Right atrium auricular region (tissue), 2 donors: ENCODE results near the gene BIRC6. TPM values are rescaled to one million over a fixed set of nuclear protein-coding genes. Genes with fewer than 3 reads are reported as not detected.

ENCODE experiments used
- DNase-seq: peaks from one replicate; pipeline ENCODE4 v3.0.0-alpha.2; 2019; ENCODE audit warnings: low spot score
- H3K27ac ChIP-seq, 2 donors: fragments of 200-600 bp; sonication (generic); 1 replicate in 1 of 2; 2 replicates in 1 of 2; pipeline ENCODE4 v1.5.1; 2016 to 2019
- H3K27me3 ChIP-seq, 2 donors: fragments of 200-600 bp; sonication (generic); one replicate each; pipeline versions ENCODE4 v1.5.1 to v1.6.0; 2017 to 2019
- H3K36me3 ChIP-seq: fragments of 200-600 bp; sonication (generic); one replicate; pipeline ENCODE4 v1.5.1; 2016
- H3K4me1 ChIP-seq, 2 donors: fragments of 200-600 bp; sonication (generic); one replicate each; pipeline versions ENCODE4 v1.5.1 to v1.6.0; 2017 to 2019
- H3K4me3 ChIP-seq, 2 donors: fragments of 200-600 bp; sonication (generic); 1 replicate in 1 of 2; 2 replicates in 1 of 2; pipeline ENCODE4 v1.5.1; 2017 to 2019; ENCODE audit warnings: mild to moderate bottlenecking in 1 of 2, moderate library complexity in 1 of 2
- H3K9me3 ChIP-seq, 2 donors: fragments of 200-600 bp; sonication (generic); one replicate each; pipeline ENCODE4 v1.5.1; 2019
- CTCF ChIP-seq, 2 donors: fragments of 200-600 bp; sonication (generic); IDR thresholded peaks; one replicate each; pipeline ENCODE4 v1.5.1; 2019; ENCODE audit warnings: antibody characterized with exemption in 2 of 2
- total RNA-seq, 2 donors: library from RNA; depleted of rRNA; stranded (reverse); fragments of >200 nt; gene quantifications; one replicate each; pipeline ENCODE4 v1.1.0, GENCODE V29; 2016

The BIRC6 gene
- total RNA-seq, 2 donors from 2014 or later = 50.4 to 50.6 TPM

- no peak overlapping the region for H3K27ac ChIP-seq
- H3K4me1 ChIP-seq = no peaks in the 10 kb centered on the region
- no peak overlapping the region for H3K4me3 ChIP-seq
- DNase-seq = no peak
- no peaks in the 10 kb centered on the region for H3K27me3 ChIP-seq
- no peaks in the 10 kb centered on the region for H3K9me3 ChIP-seq
- no peak for TF ChIP-seq CTCF (IDR thresholded peaks at IDR 0.05)
- H3K36me3 ChIP-seq = peaks cover 68% of the 10 kb centered on the region
Measured at GRCh38 chr2:32614084-32614483, 257.3 kb downstream of the BIRC6 start.

GRCh38 chr2:32617599-32618189, 260.9 kb downstream of the BIRC6 start:
- H3K4me3 ChIP-seq = no peak overlapping the region
- no peaks in the 10 kb centered on the region for H3K9me3 ChIP-seq
- peaks cover 57% of the 10 kb centered on the region for H3K36me3 ChIP-seq
- no peak for DNase-seq
- no peak overlapping the region for H3K27ac ChIP-seq
- H3K4me1 ChIP-seq = peaks cover 0 to 8% of the 10 kb centered on the region in 2 donors
- no peak for TF ChIP-seq CTCF (IDR thresholded peaks at IDR 0.05)
- no peaks in the 10 kb centered on the region for H3K27me3 ChIP-seq

- no peak for DNase-seq
- peaks cover 0 to 23% of the 10 kb centered on the region in 2 donors for H3K4me1 ChIP-seq
- no peak overlapping the region for H3K4me3 ChIP-seq
- H3K9me3 ChIP-seq = no peaks in the 10 kb centered on the region
- peak overlapping the region in 1 of 2 donors; percentile 38 for H3K27ac ChIP-seq
- no peaks in the 10 kb centered on the region for H3K27me3 ChIP-seq
- TF ChIP-seq CTCF (IDR thresholded peaks at IDR 0.05) = no peak
- peaks cover 23% of the 10 kb centered on the region for H3K36me3 ChIP-seq
Measured at GRCh38 chr2:32622570-32623310, 265.9 kb downstream of the BIRC6 start.

- H3K27me3 ChIP-seq = no peaks in the 10 kb centered on the region
- H3K27ac ChIP-seq = peak overlapping the region in 1 of 2 donors; percentile 38
- no peak overlapping the region for H3K4me3 ChIP-seq
- H3K4me1 ChIP-seq = peaks cover 0 to 23% of the 10 kb centered on the region in 2 donors
- no peak for TF ChIP-seq CTCF (IDR thresholded peaks at IDR 0.05)
- no peaks in the 10 kb centered on the region for H3K9me3 ChIP-seq
- peaks cover 19% of the 10 kb centered on the region for H3K36me3 ChIP-seq
- DNase-seq = no peak
Measured at GRCh38 chr2:32623311-32623706, 266.5 kb downstream of the BIRC6 start.

GRCh38 chr2:32624812-32625211, 268.0 kb downstream of the BIRC6 start:
- H3K4me1 ChIP-seq = peaks cover 0 to 32% of the 10 kb centered on the region in 2 donors
- H3K36me3 ChIP-seq = peaks cover 6% of the 10 kb centered on the region
- TF ChIP-seq CTCF (IDR thresholded peaks at IDR 0.05) = no peak
- H3K27ac ChIP-seq = no peak overlapping the region
- no peaks in the 10 kb centered on the region for H3K27me3 ChIP-seq
- no peak for DNase-seq
- no peak overlapping the region for H3K4me3 ChIP-seq
- no peaks in the 10 kb centered on the region for H3K9me3 ChIP-seq
